ENCODE results near the gene GALR2.

DNA sequence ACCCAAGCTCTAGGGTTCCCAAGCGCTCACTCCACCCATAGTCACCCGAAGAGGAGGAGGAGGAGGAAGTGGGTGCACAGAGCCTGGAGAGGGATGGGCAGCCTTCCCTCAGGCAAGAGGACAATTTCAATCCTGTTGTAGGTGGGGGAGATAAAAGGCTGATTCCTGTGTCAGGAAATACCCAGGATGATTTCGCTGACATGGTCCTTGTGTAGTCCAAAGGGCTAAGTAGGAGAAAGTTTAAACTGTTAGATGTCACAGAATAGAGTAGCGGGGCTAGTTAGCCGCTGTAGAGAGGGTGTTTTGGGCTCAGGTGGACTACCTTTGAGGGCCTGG, 30.3 kb downstream of the GALR2 start:
- TF ChIP-seq POLR2A (IDR thresholded peaks at IDR 0.05; ENCODE audit: low read depth, low read length) (no peak), TAF1 (IDR thresholded peaks at IDR 0.05; ENCODE audit: low read depth, low read length) (no peak), SPI1 (IDR thresholded peaks at IDR 0.05; ENCODE audit: low read depth, low read length) (no peak)

Measured in GM12891 (cell line).